HEK293 (cell line): ENCODE measurements around the gene KEL.

Source experiments
- KLF16 ChIP-seq: fragments of 450-650 bp; formaldehyde crosslinking; IDR thresholded peaks from 2 replicates; pipeline ENCODE4 v1.5.1; 2017; ENCODE audit warnings: missing biosample characterization, missing genetic modification characterization
- ZNF423 ChIP-seq: fragments of 450-650 bp; formaldehyde crosslinking; IDR thresholded peaks from 2 replicates; pipeline ENCODE4 v1.5.1; 2016; ENCODE audit warnings: missing biosample characterization, missing genetic modification characterization

DNA sequence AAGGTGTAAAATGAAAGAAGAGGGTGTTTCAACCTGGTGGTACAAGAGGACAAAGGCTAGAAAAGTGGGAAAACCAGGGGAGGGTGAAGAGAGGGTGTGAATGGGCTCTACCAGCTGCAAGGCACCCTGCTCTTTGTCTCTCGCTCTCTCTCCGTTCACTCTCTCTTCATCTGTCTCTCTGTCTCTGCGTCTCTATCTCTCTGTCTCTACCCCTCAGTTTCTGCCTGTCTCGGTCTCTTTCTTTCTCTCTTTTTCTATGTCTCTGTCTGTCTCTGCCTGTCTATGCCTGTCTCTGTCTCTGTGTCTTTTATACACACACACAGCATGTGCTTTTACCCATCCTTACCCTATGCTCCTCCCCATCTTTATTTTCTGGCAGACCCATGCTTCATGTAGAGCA is 23.6 kb downstream of the KEL start:
- TF ChIP-seq ZNF423, result no peak
- no peak for TF ChIP-seq KLF16 (tag by site-specific recombination)
